PC-9 (cell line): ENCODE data around the gene LDLRAD3.

ENCODE experiments used
- CTCF ChIP-seq: fragments of 200-600 bp; sonication (generic); conservative IDR thresholded peaks from 2 replicates; pipeline ENCODE4 v1.6.1; 2017; ENCODE audit warnings: mixed run types, antibody characterized with exemption, mild to moderate bottlenecking, moderate library complexity
- EZH2 ChIP-seq: fragments of 200-600 bp; sonication (generic); IDR thresholded peaks from 2 replicates; pipeline ENCODE4 v1.8.0; 2017; ENCODE audit warnings: antibody characterized with exemption, low read depth

- TF ChIP-seq CTCF, result no peak
- no peak for TF ChIP-seq EZH2
Observed at GRCh38 chr11:36019722-36020121, 75.9 kb downstream of the LDLRAD3 start.
